ENCODE measurements around the gene OR10G8.
"Not testable (repeated sequence)": the region's sequence is repeated elsewhere in the genome, so short reads cannot be mapped to it uniquely, and the experiment has no call there.

The OR10G8 gene

GRCh38 chr11:124026498-124026897 lies at the start of gene OR10G8:
TSS of gene OR10G8 (plus strand) at chr11:124026798. CDS start at chr11:124029623, 2,825 bp downstream.
- DNase-seq = no peak

DNA sequence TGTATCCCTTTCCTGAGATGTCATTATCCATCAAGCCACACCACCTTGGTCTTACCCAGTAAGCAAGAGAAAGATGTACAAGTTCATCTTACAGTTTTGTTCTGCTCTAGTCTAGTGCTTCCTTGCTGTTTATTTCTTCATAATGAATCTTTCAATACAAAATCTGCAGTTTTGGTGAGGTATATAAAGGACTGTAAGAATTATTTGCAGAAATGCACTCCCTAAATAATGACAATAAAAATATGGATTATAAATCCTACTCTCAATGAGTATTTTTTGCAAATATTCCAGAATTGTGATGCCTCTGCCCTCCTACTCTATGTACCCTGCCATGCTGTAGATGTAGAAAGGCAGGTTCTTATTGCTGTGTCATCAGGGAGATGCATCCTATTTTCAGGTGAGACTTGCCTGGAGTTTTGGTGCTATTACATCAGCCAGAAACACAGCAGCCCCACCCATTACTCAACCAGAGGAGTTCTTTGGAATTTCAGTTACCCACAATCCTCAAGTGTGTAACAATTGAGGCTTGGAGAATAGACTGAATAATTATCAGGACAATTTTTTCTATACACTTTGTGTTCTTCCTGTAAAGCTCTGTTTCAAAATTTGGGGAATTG lies 48.8 kb upstream of the OR10G8 start, which contains the start of gene OR10S1:
Gene OR10S1 (minus strand): TSS at position 51 of the 617 bp plus-strand sequence. CDS start 117 bp downstream, outside the sequence.
- no peak for DNase-seq

- DNase-seq = no peak
These were observed 47.3 kb upstream of the OR10G8 start for GRCh38 chr11:123979311-123979710.

- DNase-seq = no peak
These were observed 31.5 kb upstream of the OR10G8 start, which contains the start of gene OR10G6 for GRCh38 chr11:123995119-123995518. TSS of gene OR10G6 (minus strand) at chr11:123995161. CDS start at chr11:123995161, 0 bp downstream.

DNA sequence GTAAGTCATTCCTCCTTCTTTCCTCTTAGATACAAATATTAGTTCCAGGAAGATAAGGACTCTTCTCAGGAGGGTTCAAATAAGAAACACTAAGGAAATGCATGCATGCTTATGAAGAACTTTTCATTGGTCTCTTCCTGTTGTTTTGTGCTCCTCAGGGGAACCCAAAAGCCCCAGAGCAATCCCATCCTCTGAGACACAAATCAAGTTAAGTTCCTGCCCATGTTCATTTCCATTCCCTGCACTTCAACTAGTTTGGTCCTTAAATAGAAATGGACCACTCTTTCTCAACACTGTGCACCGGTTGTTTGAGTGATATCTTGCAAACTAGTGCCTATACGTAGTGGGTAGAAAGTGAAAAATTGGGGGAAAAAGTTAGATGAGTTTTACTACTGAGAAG lies 13.9 kb upstream of the OR10G8 start, which contains the start of gene OR10G4:
Gene OR10G4 (plus strand): TSS at position 301 of the 400 bp plus-strand sequence. CDS start 2,578 bp downstream, outside the sequence.
- no peak for DNase-seq

DNA sequence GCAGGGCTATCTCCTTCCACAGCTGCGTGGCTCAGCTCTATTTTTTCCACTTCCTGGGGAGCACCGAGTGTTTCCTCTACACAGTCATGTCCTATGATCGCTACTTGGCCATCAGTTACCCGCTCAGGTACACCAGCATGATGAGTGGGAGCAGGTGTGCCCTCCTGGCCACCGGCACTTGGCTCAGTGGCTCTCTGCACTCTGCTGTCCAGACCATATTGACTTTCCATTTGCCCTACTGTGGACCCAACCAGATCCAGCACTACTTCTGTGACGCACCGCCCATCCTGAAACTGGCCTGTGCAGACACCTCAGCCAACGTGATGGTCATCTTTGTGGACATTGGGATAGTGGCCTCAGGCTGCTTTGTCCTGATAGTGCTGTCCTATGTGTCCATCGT lies 10.8 kb upstream of the OR10G8 start:
- DNase-seq = not testable (repeated sequence)

DNA sequence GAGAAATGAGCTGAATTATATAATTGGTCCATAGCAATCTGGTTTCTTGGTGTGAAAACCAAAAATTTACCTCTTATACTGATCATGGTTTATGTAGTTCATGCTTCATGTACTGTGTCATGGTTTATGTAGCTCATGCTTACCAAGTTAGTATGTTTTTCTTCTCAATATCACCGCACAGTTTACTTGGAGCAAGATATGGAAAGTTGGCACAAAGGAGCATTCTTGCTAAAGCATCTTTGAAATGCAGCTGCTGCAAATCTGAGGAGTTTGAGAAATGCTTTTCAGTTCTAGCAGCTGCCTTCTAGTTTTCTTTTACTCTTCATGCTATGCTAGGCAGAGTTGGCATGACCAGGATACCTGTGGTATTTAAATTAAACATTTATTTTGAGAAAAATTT lies 10.1 kb downstream of the OR10G8 start:
- no peak for DNase-seq

- no peak for DNase-seq
These were observed 13.0 kb downstream of the OR10G8 start for GRCh38 chr11:124039557-124039956.

- no peak for DNase-seq
These were observed 14.7 kb downstream of the OR10G8 start, which contains the start of gene OR10G7 for GRCh38 chr11:124041254-124041653. TSS of gene OR10G7 (minus strand) at chr11:124041325. CDS start at chr11:124039001, 2,324 bp downstream.

DNA sequence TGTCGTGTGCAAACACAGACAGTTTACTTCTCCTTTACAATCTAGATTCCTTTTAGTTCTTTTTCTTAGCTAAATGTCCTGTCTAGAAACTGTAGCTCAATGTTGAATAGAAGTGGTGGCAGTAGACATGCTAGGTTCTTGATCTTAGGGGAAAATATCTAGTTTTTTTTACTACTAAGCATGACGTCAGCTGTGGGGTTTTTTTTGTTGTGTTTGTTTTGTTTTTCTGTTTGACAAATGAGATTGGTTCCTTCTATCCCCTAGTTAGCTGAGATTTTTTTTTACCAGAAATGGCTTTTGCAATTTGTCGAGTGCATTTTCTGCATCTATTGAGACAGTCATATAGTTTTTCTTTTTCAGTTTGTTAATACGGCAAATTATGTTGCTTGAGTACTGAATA lies 16.8 kb downstream of the OR10G8 start:
- no peak for DNase-seq

DNA sequence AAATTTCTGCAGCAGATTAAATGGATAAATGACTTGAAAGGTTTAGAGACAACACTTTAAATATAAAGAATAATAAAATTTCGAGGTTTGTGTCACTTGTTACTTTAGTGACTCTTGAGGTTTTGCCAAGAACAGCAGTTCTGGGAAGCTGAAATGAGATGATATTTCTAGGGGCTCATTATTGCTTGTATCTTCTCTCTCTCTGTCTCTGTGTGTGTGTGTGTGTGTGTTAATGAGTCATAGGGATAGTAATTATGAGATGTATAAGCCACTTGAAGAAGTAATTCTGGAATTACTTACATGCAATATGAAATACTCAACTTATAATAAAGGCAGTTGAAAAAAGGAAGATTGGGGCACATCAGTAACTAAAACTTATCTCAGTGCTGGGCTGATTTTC lies 24.1 kb downstream of the OR10G8 start:
- DNase-seq = no peak

DNA sequence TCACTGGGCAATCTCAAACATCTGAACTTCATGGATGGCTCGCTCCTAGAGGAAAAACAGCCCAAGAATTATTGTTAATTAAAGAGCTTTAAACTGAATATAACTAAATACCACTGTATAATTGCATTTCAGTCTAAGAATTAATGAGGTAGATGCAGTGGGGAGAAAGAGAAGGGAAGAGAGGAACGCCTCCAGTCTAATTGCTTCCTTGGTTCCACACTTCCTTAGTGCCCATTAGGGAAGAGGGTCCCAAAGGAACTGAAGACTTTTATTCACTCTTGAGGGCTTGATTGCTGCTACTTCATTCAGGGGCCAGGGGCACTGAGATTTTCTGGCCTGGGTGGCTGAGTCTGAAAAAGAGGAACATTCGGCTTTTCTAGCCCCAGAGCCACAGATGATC lies 26.4 kb downstream of the OR10G8 start:
- no peak for DNase-seq

- DNase-seq = no peak
These were observed 42.1 kb downstream of the OR10G8 start for GRCh38 chr11:124068601-124069110.

DNA sequence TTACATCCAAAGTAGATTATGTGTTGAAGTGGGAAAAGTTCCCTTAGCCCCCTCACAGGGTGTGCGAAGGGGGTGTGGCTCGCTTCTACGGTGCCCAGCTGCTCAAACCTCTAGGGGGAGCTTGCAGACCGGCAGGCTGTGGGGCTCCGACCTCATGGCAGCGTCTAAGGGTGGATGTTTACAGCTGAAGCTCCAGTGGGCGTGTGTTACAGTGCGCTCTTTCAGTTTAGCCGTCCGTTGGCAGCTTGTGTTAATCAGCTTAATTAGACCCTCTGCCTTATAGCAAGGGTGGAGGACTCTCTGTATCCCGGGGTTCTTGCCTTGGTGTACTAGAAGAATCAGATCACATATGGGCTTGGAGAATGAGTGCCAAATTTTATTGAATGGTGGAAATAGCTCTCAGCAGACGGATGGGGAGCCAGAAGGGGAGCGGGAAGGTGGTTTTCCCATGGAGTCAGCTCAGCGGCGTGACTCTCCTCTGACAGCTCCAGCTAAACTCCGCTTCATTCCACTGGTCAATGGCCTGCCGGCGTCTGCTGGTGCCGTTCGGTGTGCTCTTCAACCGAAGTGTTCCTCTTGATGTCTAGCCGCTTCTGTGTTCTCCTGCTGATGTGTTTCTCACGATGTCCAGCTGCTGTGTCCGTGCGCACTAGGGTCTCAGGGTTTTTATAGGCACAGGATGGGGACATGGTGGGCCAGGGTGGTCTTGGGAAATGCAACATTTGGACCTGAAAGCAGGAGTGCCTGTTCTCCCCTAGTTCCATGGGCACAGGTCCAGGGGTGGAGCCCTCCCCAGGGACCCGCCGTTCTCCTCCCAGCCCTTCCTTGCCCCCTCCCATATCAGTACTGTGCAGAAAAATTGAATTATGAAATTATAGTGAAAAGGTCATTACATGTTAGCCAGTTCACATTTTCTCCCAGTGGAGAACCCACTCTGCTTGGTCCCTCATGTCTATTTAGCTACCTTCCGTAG lies 43.1 kb downstream of the OR10G8 start:
- DNase-seq = peak; percentile 76

DNA sequence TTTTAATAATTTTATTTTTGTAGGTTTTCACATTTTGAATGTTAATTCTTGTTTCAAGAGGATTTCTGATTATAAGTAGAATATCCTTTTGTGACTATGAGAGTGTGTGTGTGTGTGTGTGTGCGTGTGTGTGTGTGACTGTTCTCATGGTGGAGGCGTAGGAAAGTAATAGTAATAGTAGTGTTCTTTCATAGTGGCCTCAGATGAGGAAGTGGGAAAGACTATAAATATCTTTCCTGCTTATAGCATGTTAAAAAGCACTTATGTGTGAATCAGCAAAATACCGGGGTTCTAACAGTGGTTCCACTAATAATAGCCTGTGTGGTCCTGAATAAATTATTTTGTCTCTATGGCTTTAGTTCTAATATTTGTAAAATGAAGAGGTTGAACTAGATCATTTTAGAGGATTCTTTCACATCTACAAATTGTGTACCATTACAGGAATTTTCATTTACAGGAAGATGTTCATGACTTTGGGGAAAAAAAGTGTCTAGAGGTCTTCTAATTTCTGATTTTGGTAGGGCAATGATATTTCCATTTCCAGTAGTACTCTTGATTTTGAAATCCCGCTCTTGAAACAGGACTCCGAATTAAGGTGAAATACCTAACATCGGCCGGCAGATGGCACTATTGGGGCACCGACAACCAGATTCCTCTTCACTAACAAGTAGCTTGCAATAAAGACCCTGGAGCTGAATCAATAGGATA lies 44.5 kb downstream of the OR10G8 start:
- DNase-seq = peak; percentile 52

GRCh38 chr11:124071623-124071948 lies 45.0 kb downstream of the OR10G8 start:
- no peak for DNase-seq

DNA sequence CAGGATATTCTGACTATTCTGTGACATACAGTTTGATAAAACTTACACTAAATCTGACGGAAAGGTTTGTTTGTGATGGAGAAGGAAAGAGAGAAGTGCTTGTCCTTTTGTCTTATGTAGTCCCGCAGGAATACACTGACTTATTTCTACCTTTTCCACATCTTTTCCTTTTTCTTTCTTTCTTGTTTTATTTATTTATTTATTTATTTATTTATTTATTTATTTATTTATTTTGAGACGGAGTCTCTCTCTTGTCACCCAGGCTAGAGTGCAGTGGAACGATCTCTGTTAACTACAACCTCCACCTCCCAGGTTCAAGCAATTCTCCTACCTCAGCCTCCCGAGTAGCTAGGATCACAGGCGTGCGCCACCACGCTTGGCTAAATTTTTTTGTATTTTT lies 45.5 kb downstream of the OR10G8 start:
- DNase-seq = no peak

DNA sequence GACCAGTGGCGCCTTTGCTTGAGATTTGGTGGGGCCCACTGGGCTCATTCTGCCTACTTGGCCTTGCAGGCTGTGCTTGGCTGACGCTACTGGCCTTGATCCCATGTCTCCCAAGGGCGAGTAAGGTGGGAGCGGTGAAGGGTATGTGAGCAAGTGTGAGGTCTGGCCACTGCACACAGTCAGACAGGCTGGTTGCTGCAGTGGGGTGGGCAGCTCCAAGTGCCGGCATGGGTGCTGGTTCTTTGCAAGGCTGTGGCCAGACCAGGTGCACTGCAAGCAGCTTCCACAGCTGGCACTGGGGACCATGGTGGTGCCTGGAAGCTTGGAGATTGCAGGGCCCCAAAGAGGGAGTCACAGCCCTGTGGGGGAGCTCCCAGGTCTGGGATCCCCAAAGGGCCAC lies 48.0 kb downstream of the OR10G8 start:
- no peak for DNase-seq

- DNase-seq = no peak
These were observed 48.9 kb downstream of the OR10G8 start for GRCh38 chr11:124075492-124075840.

DNA sequence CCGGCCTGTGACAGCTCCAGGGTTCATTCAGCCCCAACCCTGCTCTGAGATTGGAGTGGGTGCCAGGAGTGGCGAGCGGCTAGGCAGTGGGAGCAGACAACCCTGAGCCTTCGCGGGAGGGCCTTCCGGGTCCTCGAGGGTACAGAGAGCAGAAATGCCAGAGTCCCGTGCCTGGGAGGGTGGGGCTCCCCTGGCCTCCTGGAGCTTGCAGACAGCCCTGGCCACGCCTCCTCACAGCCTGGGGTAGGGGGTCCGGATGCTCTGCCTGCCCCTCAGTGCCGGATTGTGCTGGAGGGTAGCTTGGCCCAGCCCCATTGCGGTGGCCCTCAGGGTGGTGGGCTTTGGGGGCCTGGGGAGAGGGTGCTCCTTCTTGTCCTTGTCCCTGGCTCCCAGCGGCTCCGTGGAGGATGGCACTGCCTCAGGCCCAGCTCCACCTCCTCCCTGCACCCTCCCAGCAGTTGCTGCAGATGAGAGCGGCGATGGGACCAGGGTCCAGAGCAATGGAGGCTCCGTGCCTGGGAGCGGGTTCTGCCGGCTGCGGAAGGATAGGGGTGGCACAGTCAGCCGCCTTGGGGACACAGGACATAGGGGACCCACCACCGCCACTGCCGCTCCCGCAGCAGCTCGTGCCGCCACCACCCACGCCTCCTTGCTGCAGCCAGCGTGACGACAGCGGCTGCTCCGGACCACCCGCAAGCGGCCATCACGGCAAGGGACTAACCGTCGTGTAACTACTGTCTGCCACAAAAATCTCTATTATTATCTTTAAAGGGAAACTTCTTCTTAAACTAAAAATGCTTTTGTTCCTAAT lies 49.4 kb downstream of the OR10G8 start:
- peak; percentile 25 for DNase-seq

GRCh38 chr11:124077266-124077665 lies 50.7 kb downstream of the OR10G8 start:
- no peak for DNase-seq

- DNase-seq = no peak
These were observed 52.0 kb downstream of the OR10G8 start for GRCh38 chr11:124078591-124078990.

Measured in NCI-H69 (cell line).